Uterus (tissue), 2 donors: Measurements from ENCODE around the gene WDR88.

Experiments used
- POLR2A ChIP-seq, 2 donors: fragments of 450-650 bp; IDR thresholded peaks; one replicate each; pipeline ENCODE4 v1.6.1; 2016; ENCODE audit warnings: antibody characterized with exemption in 2 of 2, mild to moderate bottlenecking in 1 of 2, moderate library complexity in 1 of 2
- TF ChIP-seq, protein P1 (sequence below), 4 experiments: fragments of 200-600 bp in 2 of 4; fragments of 450-650 bp in 2 of 4; sonication (generic) in 2 of 4; IDR thresholded peaks; one replicate each; pipeline ENCODE4 v1.5.1; 2016 to 2019; ENCODE audit warnings: antibody characterized with exemption in 4 of 4, mild to moderate bottlenecking in 2 of 4, moderate library complexity in 1 of 4

DNA sequence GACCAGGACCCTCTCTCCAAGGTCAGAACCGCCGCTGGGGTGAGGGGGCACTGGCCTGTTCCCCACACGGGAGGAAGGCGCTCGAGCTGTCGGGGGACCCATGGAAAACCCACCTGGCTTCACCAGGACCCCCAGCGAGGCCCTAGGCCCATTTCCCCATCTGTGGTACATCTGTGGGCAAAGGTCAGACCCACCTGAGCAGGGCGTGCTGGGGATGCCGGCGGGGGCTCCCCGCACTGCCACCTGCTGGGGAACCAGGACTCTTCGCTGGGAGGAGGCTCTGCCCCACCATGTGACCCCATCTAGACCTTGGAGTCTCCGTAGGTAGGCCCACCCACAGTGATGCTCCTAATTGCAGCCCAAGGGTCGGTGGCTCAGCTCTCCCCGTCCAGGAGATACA, 511 bp downstream of the WDR88 start:
- TF ChIP-seq, protein P1, sequence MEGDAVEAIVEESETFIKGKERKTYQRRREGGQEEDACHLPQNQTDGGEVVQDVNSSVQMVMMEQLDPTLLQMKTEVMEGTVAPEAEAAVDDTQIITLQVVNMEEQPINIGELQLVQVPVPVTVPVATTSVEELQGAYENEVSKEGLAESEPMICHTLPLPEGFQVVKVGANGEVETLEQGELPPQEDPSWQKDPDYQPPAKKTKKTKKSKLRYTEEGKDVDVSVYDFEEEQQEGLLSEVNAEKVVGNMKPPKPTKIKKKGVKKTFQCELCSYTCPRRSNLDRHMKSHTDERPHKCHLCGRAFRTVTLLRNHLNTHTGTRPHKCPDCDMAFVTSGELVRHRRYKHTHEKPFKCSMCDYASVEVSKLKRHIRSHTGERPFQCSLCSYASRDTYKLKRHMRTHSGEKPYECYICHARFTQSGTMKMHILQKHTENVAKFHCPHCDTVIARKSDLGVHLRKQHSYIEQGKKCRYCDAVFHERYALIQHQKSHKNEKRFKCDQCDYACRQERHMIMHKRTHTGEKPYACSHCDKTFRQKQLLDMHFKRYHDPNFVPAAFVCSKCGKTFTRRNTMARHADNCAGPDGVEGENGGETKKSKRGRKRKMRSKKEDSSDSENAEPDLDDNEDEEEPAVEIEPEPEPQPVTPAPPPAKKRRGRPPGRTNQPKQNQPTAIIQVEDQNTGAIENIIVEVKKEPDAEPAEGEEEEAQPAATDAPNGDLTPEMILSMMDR (IDR thresholded peaks at IDR 0.05): no peak
- no peak for TF ChIP-seq POLR2A (IDR thresholded peaks at IDR 0.05)
